Erythroblast (primary cell): ENCODE data around the gene OXSR1.

Experiments
- DNase-seq, 2 experiments: peaks; one replicate each; lab custom pipeline; 2025; lab: John Stamatoyannopoulos, UW
- GATA1 ChIP-seq: IDR thresholded peaks from 2 replicates; pipeline ENCODE4 v1.6.1; 2011; ENCODE audit warnings: low read depth, mild to moderate bottlenecking, control low read depth, low read length, moderate library complexity
- POLR2A ChIP-seq: IDR thresholded peaks from 2 replicates; pipeline ENCODE4 v1.6.1; 2011; ENCODE audit warnings: mild to moderate bottlenecking, low read length

The OXSR1 gene

GRCh38 chr3:38136393-38136776, 29.0 kb upstream of the OXSR1 start:
- TF ChIP-seq POLR2A (no peak), GATA1 (no peak)
- DNase-seq = peak; percentile 58 to 62

- DNase-seq = peak; percentile 98 to 99
- TF ChIP-seq POLR2A (peak; percentile 85), GATA1 (no peak)
These were observed 28.3 kb upstream of the OXSR1 start, which contains the start of gene ACAA1 for GRCh38 chr3:38136777-38137614. Gene ACAA1 (minus strand): TSS chr3:38137127. CDS start chr3:38137035, 92 bp downstream.

DNA sequence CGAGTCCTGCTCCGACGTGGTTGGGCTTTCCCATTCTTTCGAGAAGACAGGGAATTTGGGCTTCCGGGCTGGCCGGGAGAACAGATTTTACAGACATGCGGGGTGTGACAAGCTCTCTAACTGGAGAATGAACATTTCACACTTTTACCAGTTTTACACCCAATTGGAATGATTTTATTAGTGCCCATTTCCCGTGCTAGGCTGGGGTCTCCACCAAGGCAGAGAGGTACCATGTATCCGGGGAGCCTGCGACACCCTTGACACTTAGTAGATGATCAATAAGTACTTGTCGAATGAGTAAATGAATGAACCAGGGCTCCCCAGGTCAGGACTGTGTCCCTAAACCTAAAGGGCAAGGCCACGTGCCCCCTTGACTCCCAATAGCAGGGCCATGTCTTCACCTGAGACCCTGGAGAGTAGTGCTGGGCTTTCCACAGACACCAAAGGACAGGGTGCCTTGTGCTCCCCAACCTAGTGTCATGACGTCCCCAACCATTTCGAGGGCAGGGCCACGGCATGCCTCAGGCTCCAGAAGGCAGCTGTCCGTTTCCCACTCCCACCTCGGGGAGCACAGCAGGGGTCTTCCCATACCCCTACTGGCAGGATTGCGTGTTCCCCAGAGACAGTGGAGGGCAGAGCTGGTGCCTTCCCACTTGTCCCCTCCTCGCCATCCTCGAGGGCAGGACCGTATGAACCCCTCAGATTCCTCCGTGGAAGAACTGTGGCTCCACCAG, 27.6 kb upstream of the OXSR1 start:
- TF ChIP-seq POLR2A (no peak), GATA1 (no peak)
- peak; percentile 42 to 56 for DNase-seq

DNA sequence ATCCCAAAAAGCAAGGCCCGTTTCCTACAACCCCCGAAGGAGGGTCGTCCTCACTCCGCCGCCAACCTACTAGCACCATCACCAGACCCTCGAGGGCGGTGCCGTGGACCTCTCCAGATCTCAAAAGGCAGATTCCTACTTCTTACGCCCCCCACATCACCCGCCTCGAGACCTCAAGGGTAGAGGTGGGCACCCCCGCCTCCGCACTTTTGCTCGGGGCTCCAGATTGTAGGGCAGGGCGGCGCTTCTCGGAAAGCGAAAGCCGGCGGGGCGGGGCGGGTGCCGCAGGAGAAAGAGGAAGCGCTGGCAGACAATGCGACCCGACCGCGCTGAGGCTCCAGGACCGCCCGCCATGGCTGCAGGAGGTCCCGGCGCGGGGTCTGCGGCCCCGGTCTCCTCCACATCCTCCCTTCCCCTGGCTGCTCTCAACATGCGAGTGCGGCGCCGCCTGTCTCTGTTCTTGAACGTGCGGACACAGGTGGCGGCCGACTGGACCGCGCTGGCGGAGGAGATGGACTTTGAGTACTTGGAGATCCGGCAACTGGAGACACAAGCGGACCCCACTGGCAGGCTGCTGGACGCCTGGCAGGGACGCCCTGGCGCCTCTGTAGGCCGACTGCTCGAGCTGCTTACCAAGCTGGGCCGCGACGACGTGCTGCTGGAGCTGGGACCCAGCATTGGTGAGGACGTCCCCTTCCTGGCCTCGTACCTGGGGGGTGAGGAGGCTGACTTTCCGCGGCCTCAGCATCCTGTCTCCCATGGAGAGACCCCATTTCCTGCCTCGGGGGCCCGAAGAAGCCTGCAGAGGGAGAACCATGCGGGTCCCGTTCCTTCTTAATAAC, 26.8 kb upstream of the OXSR1 start, which contains the start of gene MYD88:
TSS of gene MYD88 (plus strand) at position 313 of the 842 bp plus-strand sequence. CDS start at position 353, 40 bp downstream.
- peak; percentile 76 to 82 for DNase-seq
- TF ChIP-seq POLR2A = peak; percentile 75
- no peak for TF ChIP-seq GATA1

GRCh38 chr3:38139191-38139590, 26.1 kb upstream of the OXSR1 start:
- no peak for DNase-seq
- no peak for TF ChIP-seq POLR2A
- no peak for TF ChIP-seq GATA1

GRCh38 chr3:38139652-38140051, 25.7 kb upstream of the OXSR1 start:
- DNase-seq = no peak
- no peak for TF ChIP-seq POLR2A
- TF ChIP-seq GATA1 = no peak

DNA sequence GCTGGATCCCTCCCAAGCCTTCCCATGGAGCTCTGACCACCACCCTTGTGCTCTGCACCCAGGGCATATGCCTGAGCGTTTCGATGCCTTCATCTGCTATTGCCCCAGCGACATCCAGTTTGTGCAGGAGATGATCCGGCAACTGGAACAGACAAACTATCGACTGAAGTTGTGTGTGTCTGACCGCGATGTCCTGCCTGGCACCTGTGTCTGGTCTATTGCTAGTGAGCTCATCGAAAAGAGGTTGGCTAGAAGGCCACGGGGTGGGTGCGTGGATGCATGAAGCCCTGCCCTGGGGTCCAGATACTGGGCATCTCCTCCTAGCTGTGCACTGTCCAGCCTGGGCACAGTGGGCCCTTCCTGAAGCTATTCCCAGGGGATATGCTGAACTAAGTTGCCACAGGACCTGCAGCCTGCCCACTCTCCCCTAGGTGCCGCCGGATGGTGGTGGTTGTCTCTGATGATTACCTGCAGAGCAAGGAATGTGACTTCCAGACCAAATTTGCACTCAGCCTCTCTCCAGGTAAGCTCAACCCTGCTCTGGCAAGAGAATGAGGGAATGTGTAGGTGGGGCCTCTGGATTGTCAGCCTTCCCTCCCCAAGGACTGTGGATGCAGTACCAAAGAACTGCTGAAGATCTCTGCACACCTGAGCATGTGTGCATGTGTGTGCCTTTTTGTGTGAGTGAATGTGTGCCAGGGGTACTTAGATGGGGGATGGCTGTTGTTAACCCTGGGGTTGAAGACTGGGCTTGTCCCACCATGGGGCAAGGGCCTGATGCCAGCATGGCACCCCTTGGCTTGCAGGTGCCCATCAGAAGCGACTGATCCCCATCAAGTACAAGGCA, 24.8 kb upstream of the OXSR1 start:
- TF ChIP-seq GATA1 (no peak), POLR2A (no peak)

GRCh38 chr3:38141173-38141951, 24.0 kb upstream of the OXSR1 start:
- no peak for TF ChIP-seq POLR2A
- TF ChIP-seq GATA1 = no peak
- DNase-seq = no peak

More for the DNA sequence above, 24.8 kb upstream of the OXSR1 start:
- no peak for DNase-seq

DNA sequence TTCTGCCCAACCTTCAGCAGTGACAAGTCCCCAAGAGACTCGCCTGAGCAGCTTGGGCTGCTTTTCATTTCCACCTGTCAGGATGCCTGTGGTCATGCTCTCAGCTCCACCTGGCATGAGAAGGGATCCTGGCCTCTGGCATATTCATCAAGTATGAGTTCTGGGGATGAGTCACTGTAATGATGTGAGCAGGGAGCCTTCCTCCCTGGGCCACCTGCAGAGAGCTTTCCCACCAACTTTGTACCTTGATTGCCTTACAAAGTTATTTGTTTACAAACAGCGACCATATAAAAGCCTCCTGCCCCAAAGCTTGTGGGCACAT, 23.4 kb upstream of the OXSR1 start:
- no peak for DNase-seq
- no peak for TF ChIP-seq GATA1

DNA sequence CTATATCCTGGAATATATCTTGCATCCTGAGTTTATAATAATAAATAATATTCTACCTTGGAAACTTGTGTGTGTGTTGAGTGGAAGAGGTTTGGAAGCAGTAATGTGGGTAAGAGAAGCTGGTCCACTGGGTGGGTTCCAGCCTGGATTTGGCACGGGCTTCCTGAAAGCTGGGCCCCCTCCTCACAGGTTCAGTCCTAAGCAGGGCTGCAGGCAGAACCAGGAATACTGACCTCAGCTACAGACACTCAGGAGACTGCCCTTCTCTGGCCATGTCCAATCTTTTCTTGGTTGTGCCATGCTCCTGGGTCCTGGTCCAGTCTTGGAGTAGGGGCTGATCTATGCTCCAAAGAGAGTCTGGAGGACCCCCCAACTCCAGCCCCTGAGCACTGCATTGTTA, 22.4 kb upstream of the OXSR1 start:
- DNase-seq = no peak
- no peak for TF ChIP-seq GATA1
- no peak for TF ChIP-seq POLR2A

GRCh38 chr3:38143511-38143910, 21.8 kb upstream of the OXSR1 start:
- no peak for DNase-seq
- TF ChIP-seq GATA1 = no peak
- no peak for TF ChIP-seq POLR2A

DNA sequence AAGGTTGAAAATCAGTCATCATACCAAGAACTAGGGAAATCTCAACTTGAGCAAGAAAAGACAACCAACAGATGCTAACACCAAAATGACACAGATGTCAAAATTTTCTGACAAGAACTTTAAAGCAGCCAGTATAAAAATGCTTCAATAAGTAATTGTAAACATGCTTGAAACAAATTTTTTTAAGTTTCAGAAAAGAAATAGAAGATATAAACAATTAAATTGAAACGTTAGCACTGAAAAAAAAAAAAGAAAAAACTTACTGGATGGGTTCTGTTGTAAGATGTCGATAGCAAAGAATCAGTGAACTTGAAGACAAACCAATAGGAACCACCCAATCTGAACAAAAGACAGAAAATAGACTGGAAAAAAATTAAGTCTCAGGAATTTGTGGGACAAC, 18.8 kb upstream of the OXSR1 start:
- DNase-seq = no peak
- TF ChIP-seq POLR2A (no peak), GATA1 (no peak)
